ENCODE measurements around the gene RGS6. TPM values are rescaled to one million over a fixed set of nuclear protein-coding genes. Genes with fewer than 3 reads are reported as not detected.
"Not testable (repeated sequence)": the region's sequence is repeated elsewhere in the genome, so short reads cannot be mapped to it uniquely, and the experiment has no call there.

RGS6 gene
- total RNA-seq, 2 experiments from 2014 or later, result 0.39 to 0.57 TPM

- intact Hi-C loops (cut with DNase I, micrococcal nuclease), result no loop called here
- Mint-ChIP-seq H3K36me3 (ENCODE audit: low read depth) (no peaks in the 10 kb centered on the region), H3K9me3 (ENCODE audit: low read depth) (peaks cover 2% of the 10 kb centered on the region), H3K27me3 (peaks cover 16% of the 10 kb centered on the region), H3K27ac (no peak overlapping the region), H3K4me1 (no peaks in the 10 kb centered on the region), H3K4me3 (no peak overlapping the region)
- ChIA-PET CTCF (interaction anchor here (0.5 to 1.4 kb wide), 3 partner anchors 13 to 370 kb away, joined by 3 read pairs; partner anchors contain the start of gene RGS6), POLR2A (no interaction called here)
- DNase-seq (no peak), ATAC-seq (no peak)
Measured at GRCh38 chr14:71918955-71919354, 13.3 kb upstream of the RGS6 start.

DNA sequence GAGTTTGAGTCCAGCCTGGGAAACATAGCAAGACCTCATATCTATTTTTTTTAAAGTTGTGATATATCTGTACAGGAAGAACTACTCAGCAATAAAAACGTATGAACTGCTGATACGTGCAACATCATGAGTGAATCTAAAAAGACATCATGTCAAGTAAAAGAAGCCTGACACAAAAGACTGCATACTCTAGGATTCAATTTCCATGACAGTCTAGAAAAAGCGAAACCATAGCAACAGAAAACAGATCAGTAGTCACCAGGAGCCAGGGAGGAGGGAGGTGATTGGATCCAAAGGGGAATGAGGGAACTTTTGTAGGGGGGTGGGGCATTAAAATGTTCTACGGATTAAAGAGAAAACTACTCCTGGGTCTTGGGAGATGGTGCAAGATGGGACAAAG lies 8.7 kb upstream of the RGS6 start:
- peaks cover 18% of the 10 kb centered on the region for H3K27me3 Mint-ChIP-seq
- no peak for ATAC-seq
- no peak overlapping the region for H3K27ac Mint-ChIP-seq
- H3K4me3 Mint-ChIP-seq, result no peak overlapping the region
- intact Hi-C loops (cut with DNase I, micrococcal nuclease), result no loop called here
- no peaks in the 10 kb centered on the region for H3K4me1 Mint-ChIP-seq
- DNase-seq, result no peak
- peaks cover 2% of the 10 kb centered on the region for H3K9me3 Mint-ChIP-seq (ENCODE audit: low read depth)
- ChIA-PET POLR2A (no interaction called here), CTCF (no interaction called here)
- H3K36me3 Mint-ChIP-seq (ENCODE audit: low read depth), result no peaks in the 10 kb centered on the region

DNA sequence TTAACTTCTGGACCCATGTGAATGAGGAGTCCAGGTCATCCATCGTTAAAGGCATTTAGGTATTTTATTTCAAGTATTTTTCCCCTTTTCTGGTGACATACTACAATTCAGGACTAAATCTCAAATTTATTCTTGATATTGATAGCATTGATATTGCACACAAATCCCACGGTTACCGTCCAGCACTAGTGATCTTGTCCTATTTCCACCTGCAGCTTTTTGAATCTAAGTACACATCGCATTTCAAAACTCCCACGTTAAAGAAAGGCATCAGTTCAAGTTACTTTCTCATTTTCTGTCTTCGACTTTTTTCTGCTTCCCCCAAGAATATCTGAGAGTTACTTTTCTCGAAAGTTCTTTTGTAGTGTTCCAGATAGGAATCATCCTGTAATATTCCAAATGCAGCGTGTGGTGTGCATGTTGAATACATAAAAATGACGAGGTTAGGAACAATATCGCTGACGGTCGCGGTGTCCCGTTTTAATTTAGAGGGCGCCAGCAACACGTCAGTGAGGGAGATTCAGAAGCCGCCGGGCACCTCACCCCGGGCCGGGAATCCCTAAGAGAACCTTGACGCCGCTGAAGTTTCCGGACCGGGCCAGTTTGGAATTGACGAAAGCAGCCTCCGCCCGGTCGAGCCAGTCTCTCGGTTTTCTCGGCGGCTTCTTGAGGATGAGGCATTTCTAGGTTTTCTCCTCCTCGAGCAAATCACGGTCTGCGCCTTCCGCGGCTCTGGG lies 569 bp upstream of the RGS6 start:
- H3K27me3 Mint-ChIP-seq, result peaks cover 49% of the 10 kb centered on the region

DNA sequence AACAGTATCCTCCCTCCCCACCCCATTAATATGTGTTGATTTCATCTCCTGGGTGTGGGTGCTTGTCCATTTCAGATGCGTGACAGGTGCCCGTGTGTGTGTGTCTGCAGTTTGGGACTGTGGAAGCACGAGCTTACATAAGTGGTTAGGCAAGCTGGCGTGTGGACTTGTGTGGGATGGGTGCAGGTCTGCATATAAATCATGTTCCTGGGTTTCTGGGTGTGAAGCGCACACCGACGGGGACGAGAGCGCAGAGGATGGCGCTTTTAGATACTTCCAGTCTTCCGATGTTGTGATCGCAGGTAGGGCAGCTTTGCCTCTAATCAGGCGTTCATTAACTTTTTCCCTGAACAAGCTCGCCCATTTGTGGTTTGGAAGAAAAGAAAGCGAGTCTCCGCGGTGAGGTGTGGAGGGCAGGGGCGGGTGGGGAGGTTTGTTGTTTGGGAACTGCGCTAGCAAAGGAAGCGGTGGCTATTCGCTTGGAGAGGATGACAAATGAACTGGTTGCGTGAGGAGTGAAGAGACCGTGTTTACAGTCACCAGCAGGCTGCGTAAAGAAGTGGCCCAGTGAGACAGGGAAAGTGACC lies 865 bp downstream of the RGS6 start:
- ChIA-PET POLR2A (no interaction called here), CTCF (interaction anchor here (0.6 to 1.5 kb wide), 3 partner anchors 31 to 408 kb away, joined by 3 to 7 read pairs (median 3); no protein-coding TSS in a partner anchor)
- H3K4me3 Mint-ChIP-seq, result peak overlapping the region; percentile 44
- H3K27me3 Mint-ChIP-seq, result peaks cover 54% of the 10 kb centered on the region
- intact Hi-C loops (cut with DNase I, micrococcal nuclease), result loop anchor here (2.0 to 10.0 kb wide), 5 partner anchors 34 to 959 kb away; partner anchors contain the start of gene DPF3 (in 1 of the 2)
- no peaks in the 10 kb centered on the region for H3K36me3 Mint-ChIP-seq (ENCODE audit: low read depth)
- H3K4me1 Mint-ChIP-seq, result peaks cover 17% of the 10 kb centered on the region
- DNase-seq (peak; percentile 39), ATAC-seq (peak; percentile 76)
- H3K27ac Mint-ChIP-seq, result no peak overlapping the region
- no peaks in the 10 kb centered on the region for H3K9me3 Mint-ChIP-seq (ENCODE audit: low read depth)

More for the DNA sequence above, 569 bp upstream of the RGS6 start:
- ChIA-PET CTCF (interaction anchor here (0.6 to 1.5 kb wide), 5 partner anchors 12 to 489 kb away, joined by 3 to 7 read pairs (median 3); no protein-coding TSS in a partner anchor), POLR2A (no interaction called here)
- peak; percentile 44 for DNase-seq
- Mint-ChIP-seq H3K4me1 (peaks cover 17% of the 10 kb centered on the region), H3K9me3 (ENCODE audit: low read depth) (no peaks in the 10 kb centered on the region), H3K4me3 (no peak overlapping the region), H3K27ac (no peak overlapping the region), H3K36me3 (ENCODE audit: low read depth) (no peaks in the 10 kb centered on the region)
- intact Hi-C loops (cut with DNase I, micrococcal nuclease), result loop anchor here (2.0 to 10.0 kb wide), 5 partner anchors 35 to 961 kb away; partner anchors contain the start of gene DPF3 (in 1 of the 2)
- no peak for ATAC-seq

DNA sequence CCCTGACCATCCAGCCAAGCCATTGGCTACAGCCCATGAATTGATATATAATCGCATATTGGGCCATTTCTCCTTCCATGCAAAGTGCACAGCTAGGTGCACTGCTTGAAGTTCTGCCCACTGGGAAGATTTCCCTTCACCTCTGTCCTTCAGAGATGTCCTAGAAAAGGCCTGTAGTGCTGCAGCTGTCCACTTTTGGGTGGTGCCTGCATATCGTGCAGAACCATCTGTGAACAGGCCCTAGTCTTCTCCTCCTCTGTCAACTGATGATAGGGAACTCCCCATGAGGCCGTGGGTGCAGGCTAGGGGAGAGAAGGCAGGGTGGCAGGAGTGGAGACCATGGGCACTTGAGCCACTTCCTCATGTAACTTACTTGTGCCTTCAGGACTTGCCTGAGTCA lies 6.0 kb downstream of the RGS6 start:
- peaks cover 30% of the 10 kb centered on the region for H3K27me3 Mint-ChIP-seq
- H3K36me3 Mint-ChIP-seq (ENCODE audit: low read depth); H3K4me1 Mint-ChIP-seq; DNase-seq; H3K4me3 Mint-ChIP-seq; H3K9me3 Mint-ChIP-seq (ENCODE audit: low read depth); H3K27ac Mint-ChIP-seq; POLR2A ChIA-PET; ATAC-seq; CTCF ChIA-PET: not testable (repeated sequence)
- intact Hi-C loops (cut with DNase I, micrococcal nuclease), result loop anchor here (10.0 kb wide), 2 partner anchors 357 to 367 kb away; no protein-coding TSS in a partner anchor

DNA sequence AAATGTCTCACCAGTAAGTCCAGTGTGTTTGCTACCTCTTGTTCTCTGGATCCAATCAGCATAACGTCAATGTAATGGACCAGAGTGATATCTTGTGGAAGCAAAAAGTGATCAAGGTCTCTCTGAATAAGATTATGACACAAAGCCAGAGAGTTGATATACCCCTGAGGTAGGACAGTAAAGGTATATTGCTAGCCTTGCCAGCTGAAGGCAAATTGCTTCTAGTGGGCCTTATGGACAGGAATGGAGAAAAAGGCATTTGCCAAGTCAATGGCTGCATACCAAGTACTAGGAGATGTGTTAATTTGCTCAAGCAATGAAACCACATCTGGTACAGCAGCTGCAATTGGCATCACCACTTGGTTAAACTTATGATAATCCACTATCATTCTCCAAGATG lies 7.1 kb downstream of the RGS6 start:
- DNase-seq; H3K9me3 Mint-ChIP-seq (ENCODE audit: low read depth); H3K27ac Mint-ChIP-seq; H3K4me1 Mint-ChIP-seq; POLR2A ChIA-PET; CTCF ChIA-PET; ATAC-seq; H3K4me3 Mint-ChIP-seq; H3K36me3 Mint-ChIP-seq (ENCODE audit: low read depth): not testable (repeated sequence)
- peaks cover 25% of the 10 kb centered on the region for H3K27me3 Mint-ChIP-seq
- intact Hi-C loops (cut with DNase I, micrococcal nuclease), result loop anchor here (10.0 kb wide), 2 partner anchors 355 to 365 kb away; no protein-coding TSS in a partner anchor

- DNase-seq; H3K9me3 Mint-ChIP-seq (ENCODE audit: low read depth); H3K36me3 Mint-ChIP-seq (ENCODE audit: low read depth); H3K4me1 Mint-ChIP-seq; CTCF ChIA-PET; POLR2A ChIA-PET; intact Hi-C loops (cut with DNase I, micrococcal nuclease); H3K4me3 Mint-ChIP-seq; H3K27ac Mint-ChIP-seq; ATAC-seq: not testable (repeated sequence)
- H3K27me3 Mint-ChIP-seq, result peaks cover 24% of the 10 kb centered on the region
Measured at GRCh38 chr14:71940500-71940899, 8.3 kb downstream of the RGS6 start.

- H3K4me1 Mint-ChIP-seq; H3K9me3 Mint-ChIP-seq (ENCODE audit: low read depth); H3K36me3 Mint-ChIP-seq (ENCODE audit: low read depth); POLR2A ChIA-PET; DNase-seq; H3K4me3 Mint-ChIP-seq; ATAC-seq; H3K27ac Mint-ChIP-seq; CTCF ChIA-PET; intact Hi-C loops (cut with DNase I, micrococcal nuclease): not testable (repeated sequence)
- H3K27me3 Mint-ChIP-seq, result peaks cover 18% of the 10 kb centered on the region
Measured at GRCh38 chr14:71941616-71942015, 9.4 kb downstream of the RGS6 start.

GRCh38 chr14:71942904-71943694 lies 10.9 kb downstream of the RGS6 start:
- no peak overlapping the region for H3K4me3 Mint-ChIP-seq
- H3K9me3 Mint-ChIP-seq (ENCODE audit: low read depth), result no peaks in the 10 kb centered on the region
- H3K27me3 Mint-ChIP-seq, result peaks cover 20% of the 10 kb centered on the region
- no peaks in the 10 kb centered on the region for H3K4me1 Mint-ChIP-seq
- intact Hi-C loops (cut with DNase I, micrococcal nuclease), result no loop called here
- ATAC-seq (no peak), DNase-seq (no peak)
- ChIA-PET POLR2A (no interaction called here), CTCF (no interaction called here)
- no peaks in the 10 kb centered on the region for H3K36me3 Mint-ChIP-seq (ENCODE audit: low read depth)
- H3K27ac Mint-ChIP-seq, result no peak overlapping the region

GRCh38 chr14:71943695-71944018 lies 11.4 kb downstream of the RGS6 start:
- intact Hi-C loops (cut with DNase I, micrococcal nuclease), result no loop called here
- Mint-ChIP-seq H3K4me3 (no peak overlapping the region), H3K9me3 (ENCODE audit: low read depth) (no peaks in the 10 kb centered on the region), H3K27ac (no peak overlapping the region), H3K27me3 (peaks cover 24% of the 10 kb centered on the region), H3K36me3 (ENCODE audit: low read depth) (no peaks in the 10 kb centered on the region), H3K4me1 (no peaks in the 10 kb centered on the region)
- no peak for DNase-seq
- POLR2A ChIA-PET, result no interaction called here
- ATAC-seq, result no peak
- CTCF ChIA-PET, result no interaction called here

DNA sequence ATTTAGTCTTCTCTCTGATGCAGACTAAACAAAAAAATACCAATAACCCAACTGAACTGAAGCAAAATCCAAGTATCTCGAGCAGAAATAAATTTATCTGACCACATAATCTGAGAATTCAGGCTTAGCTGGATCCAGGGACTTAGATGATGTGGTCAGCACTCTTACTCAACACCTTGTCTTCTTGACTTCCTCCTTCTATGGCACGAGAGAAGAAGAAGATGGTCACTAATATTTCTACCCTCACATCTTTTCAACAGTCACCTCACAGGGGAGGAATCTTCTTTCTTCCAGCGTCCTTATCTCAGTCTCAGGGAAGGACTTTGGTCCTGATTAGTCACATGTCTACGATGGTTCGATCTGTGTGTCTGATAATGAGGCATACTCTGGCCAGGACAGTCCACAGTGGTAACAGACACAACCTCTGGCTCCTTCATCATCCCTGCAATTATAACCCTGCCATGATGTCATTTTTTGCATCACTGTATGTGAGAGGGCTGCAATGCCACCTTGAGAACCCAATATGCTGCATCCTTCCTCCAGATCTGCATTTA lies 15.8 kb downstream of the RGS6 start:
- CTCF ChIA-PET, result no interaction called here
- Mint-ChIP-seq H3K36me3 (ENCODE audit: low read depth) (no peaks in the 10 kb centered on the region), H3K27ac (no peak overlapping the region), H3K27me3 (peaks cover 30% of the 10 kb centered on the region), H3K4me3 (no peak overlapping the region), H3K4me1 (no peaks in the 10 kb centered on the region), H3K9me3 (ENCODE audit: low read depth) (peaks cover 2% of the 10 kb centered on the region)
- intact Hi-C loops (cut with DNase I, micrococcal nuclease), result no loop called here
- ATAC-seq, result no peak
- no peak for DNase-seq
- POLR2A ChIA-PET, result no interaction called here
